ENCODE measurements around the gene PTPRG. TPM values are rescaled to one million over a fixed set of nuclear protein-coding genes. Genes with fewer than 3 reads are reported as not detected.

Gene PTPRG
- total and polyA plus RNA-seq, 10 of the 15 experiments (the other 5 are each of a cell fraction or from before 2014, with no cell fraction given) = 0.29 to 20.7 (median 1.4) TPM

- Histone ChIP-seq H4K20me1 (ENCODE audit: control insufficient read depth, insufficient read depth) (no peaks in the 10 kb centered on the region), H3K4me1 (ENCODE audit: control insufficient read depth, insufficient read depth, low read length) (no peaks in the 10 kb centered on the region), H3K36me3 (ENCODE audit: control insufficient read depth in 2 of 2, insufficient read depth in 2 of 2, low read length in 1 of 2) (no peaks in the 10 kb centered on the region), H3K27me3 (replicated peaks in 1 of 2; ENCODE audit: control insufficient read depth in 2 of 2, insufficient read depth in 2 of 2, low read length in 1 of 2) (0 out of 4 replicates have a peak, but pooled peaks cover 0 to 1% of the 10 kb centered on the region in 2 experiments), H3K9me3 (replicated peaks; ENCODE audit: control insufficient read depth, insufficient read depth, low read length) (no peaks in the 10 kb centered on the region), H3K4me3 (no peak overlapping the region), H3K9ac (ENCODE audit: control insufficient read depth, insufficient read depth, low read length) (no peak overlapping the region), H3K27ac (ENCODE audit: control insufficient read depth, insufficient read depth) (no peak overlapping the region), H3K79me2 (ENCODE audit: control insufficient read depth, insufficient read depth, low read length) (no peaks in the 10 kb centered on the region), H2AFZ (ENCODE audit: control insufficient read depth, low read depth, low read length) (no peak overlapping the region), H3K4me2 (ENCODE audit: control insufficient read depth, insufficient read depth) (no peak overlapping the region)
- no peak for ATAC-seq
- CTCF ChIA-PET = interaction anchor here (0.5 kb wide), 1 partner anchor 205 kb away, joined by 4 read pairs; no protein-coding TSS in a partner anchor
- POLR2A ChIA-PET = interaction anchor here (0.5 kb wide), 1 partner anchor 366 kb away, joined by 3 read pairs; no protein-coding TSS in a partner anchor
- TF ChIP-seq CHD4 (IDR thresholded peaks at IDR 0.05) = no peak
- TF ChIP-seq SPI1 (IDR thresholded peaks at IDR 0.05; ENCODE audit: borderline replicate concordance, insufficient read depth, low read depth, low read length) = no peak
- TF ChIP-seq MYB (IDR thresholded peaks at IDR 0.05; ENCODE audit: borderline replicate concordance, low read depth, low read length) = no peak
- TF ChIP-seq SUPT20H (IDR thresholded peaks at IDR 0.05; ENCODE audit: borderline replicate concordance, control insufficient read depth, low read depth, low read length) = no peak
- TF ChIP-seq SUZ12 (IDR thresholded peaks at IDR 0.05; ENCODE audit: unreplicated experiment) = no peak
- TF ChIP-seq TARDBP (IDR thresholded peaks at IDR 0.05; ENCODE audit: borderline replicate concordance) = no peak
- TF ChIP-seq ASH2L (IDR thresholded peaks at IDR 0.05; ENCODE audit: borderline replicate concordance, low read depth) = no peak
- TF ChIP-seq ZBTB33 (IDR thresholded peaks at IDR 0.05) = no peak
- in situ Hi-C loops (cut with MboI) (no loop called here), intact Hi-C loops (cut with micrococcal nuclease; ENCODE audit: unreplicated experiment) (no loop called here)
- no peak for FAIRE-seq
- BruUV-seq (replicated peaks) = no TSS peak
- 6% methylated on average over 2 of the region's 2 CpGs for WGBS (ENCODE audit: insufficient coverage, insufficient replicate concordance, low lambda C conversion rate, missing lambda C conversion rate)
- SMC1A ChIA-PET (ENCODE audit: uncharacterized antibody, unreplicated experiment) = interaction anchor here (1.4 to 1.6 kb wide), 2 partner anchors 14 to 232 kb away, joined by 3 to 5 read pairs; no protein-coding TSS in a partner anchor
- RAD21 ChIA-PET (ENCODE audit: unreplicated experiment) = no interaction called here
- DNase-seq (ENCODE audit: low read depth, low spot score) = no peak
Observed at GRCh38 chr3:62084558-62084957, 523.2 kb downstream of the PTPRG start.
